Epithelial cell of proximal tubule (primary cell): ENCODE results near the gene NAT14. TPM values are rescaled to one million over a fixed set of nuclear protein-coding genes. Genes with fewer than 3 reads are reported as not detected.

ENCODE experiments used
- DNase-seq: peaks from one replicate; pipeline ENCODE4 v3.0.0-alpha.2; 2011; ENCODE audit warnings: low read depth
- H3K4me3 ChIP-seq: 2 replicates; pipeline ENCODE4 v1.5.1; 2011; ENCODE audit warnings: low read depth, mild to moderate bottlenecking, low read length
- CTCF ChIP-seq: conservative IDR thresholded peaks from 2 replicates; pipeline ENCODE4 v1.5.1; 2012; ENCODE audit warnings: low read depth, mild to moderate bottlenecking, low read length
- total RNA-seq: library from RNA; depleted of rRNA; stranded (reverse); fragments of >200 nt; gene quantifications from 2 replicates; pipeline ENCODE4 v1.2.3, GENCODE V29; 2015

NAT14 gene
- total RNA-seq, 1 donor from 2014 or later, result 29.2 TPM

DNA sequence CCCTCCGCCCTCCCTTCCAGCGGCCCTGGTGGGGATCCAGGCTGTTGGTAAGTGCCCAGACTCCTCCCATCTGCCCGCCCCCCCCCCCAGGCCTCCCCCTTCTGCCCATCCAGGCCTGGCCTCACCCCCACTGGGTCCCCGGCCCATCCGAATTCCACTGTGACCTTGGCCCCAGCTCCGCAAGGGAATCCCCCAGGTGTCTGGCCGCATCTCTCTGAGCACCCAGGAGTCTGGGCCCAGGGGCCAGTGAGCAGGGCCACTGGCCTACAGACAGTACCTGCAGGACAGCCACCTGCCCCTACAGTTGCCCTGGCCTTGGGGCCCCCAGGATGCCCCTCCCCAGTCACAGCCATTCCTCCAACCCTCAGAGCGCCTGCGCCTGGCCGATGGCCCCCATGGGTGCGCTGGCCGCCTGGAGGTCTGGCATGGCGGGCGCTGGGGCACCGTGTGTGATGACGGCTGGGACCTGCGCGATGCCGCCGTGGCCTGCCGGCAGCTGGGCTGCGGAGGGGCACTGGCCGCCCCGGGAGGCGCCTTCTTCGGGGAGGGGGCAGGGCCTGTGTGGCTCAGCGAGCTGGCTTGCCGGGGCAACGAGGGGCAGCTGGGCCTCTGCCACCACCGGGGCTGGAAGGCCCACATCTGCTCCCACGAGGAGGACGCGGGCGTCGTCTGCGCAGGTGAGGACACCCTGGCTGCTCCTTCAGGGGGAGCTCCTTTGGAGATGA, 4.2 kb downstream of the NAT14 start:
- no peak for DNase-seq
- no peak overlapping the region for H3K4me3 ChIP-seq
- TF ChIP-seq CTCF, result no peak

GRCh38 chr19:55489711-55490477, 4.9 kb downstream of the NAT14 start:
- DNase-seq, result no peak
- H3K4me3 ChIP-seq, result no peak overlapping the region
- TF ChIP-seq CTCF, result no peak

DNA sequence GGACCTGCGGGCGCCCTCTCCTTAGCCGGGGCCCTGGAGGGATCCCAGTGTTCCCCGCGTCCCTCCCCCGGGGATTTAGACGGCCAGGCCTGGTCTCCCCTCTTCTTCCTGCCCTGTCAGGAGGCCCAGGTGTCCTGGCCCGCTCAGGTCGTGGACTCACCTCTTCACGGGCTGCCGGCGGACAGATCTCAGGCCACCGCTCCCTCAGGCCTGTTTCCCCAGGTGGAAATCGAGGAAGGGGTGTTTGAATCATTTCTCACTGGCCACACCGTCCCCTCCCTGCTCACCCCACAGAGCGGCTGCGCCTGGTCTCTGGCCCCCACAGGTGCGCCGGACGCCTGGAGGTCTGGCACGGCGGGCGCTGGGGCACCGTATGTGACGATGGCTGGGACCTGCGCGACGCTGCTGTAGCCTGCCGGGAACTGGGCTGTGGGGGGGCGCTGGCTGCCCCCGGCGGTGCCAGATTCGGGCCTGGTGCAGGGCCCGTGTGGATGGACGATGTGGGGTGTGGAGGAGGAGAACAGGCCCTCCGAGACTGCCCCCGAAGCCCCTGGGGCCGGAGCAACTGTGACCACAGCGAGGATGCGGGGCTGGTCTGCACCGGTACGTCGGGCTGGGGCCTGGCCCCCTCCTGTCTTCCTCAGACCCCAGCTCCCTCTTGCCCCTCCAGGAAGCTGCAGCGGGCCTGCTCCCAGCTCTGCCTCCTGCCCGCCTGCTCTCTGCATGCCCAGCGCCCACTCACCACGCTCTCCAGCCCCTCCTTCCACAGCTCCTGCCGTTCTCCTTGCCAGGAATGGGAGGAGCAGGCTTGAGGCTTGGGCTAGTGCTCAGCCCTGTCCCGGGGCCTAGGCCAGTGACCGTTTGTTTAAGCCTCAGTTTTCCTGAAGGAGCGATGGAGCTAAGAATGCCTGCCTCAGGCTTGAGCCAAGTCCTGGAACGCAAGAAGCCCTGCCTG, 5.8 kb downstream of the NAT14 start:
- DNase-seq, result no peak
- no peak for TF ChIP-seq CTCF
- no peak overlapping the region for H3K4me3 ChIP-seq

DNA sequence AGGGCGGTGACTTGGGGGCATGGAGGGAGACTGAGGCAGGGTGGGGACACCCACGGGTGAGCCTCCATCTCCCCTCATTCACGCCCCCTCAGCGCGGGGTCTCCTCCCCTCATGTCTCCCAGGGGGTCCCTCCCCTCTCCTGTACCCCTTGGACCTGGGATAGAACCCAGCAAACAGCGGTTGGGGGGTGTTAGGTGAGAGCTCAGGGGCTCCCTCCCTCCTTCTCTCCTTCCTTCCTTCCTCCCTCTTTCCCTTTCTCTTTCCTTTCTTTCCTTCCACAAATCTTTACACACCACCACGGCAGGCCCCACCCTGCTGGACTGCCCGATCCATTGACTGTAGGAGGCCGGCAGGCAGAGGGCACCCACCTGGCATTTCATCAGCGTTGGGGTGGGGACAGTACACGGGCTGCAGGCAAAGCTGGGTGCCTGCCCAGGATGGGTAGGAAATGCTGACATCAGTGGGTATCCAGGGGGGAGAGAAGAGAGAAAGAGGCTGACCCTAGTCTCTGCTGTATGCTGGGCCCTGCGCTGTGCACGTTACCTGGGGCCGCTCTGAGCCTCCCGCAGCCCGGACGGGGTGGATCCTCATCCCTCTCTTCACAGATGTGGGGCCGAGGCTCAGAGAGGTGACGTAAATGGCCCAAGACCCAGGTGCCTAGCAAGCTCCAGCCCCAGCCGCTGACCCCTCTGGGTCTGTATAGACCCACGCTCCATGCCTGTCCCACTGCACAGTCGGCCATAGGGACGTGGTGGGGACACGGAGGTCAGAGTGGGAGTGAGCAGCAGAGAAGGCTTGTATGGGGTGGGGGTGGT, 6.8 kb downstream of the NAT14 start:
- H3K4me3 ChIP-seq, result no peak overlapping the region
- no peak for DNase-seq
- no peak for TF ChIP-seq CTCF

- no peak overlapping the region for H3K4me3 ChIP-seq
- no peak for TF ChIP-seq CTCF
These were observed 7.5 kb downstream of the NAT14 start for GRCh38 chr19:55492362-55492944.

DNA sequence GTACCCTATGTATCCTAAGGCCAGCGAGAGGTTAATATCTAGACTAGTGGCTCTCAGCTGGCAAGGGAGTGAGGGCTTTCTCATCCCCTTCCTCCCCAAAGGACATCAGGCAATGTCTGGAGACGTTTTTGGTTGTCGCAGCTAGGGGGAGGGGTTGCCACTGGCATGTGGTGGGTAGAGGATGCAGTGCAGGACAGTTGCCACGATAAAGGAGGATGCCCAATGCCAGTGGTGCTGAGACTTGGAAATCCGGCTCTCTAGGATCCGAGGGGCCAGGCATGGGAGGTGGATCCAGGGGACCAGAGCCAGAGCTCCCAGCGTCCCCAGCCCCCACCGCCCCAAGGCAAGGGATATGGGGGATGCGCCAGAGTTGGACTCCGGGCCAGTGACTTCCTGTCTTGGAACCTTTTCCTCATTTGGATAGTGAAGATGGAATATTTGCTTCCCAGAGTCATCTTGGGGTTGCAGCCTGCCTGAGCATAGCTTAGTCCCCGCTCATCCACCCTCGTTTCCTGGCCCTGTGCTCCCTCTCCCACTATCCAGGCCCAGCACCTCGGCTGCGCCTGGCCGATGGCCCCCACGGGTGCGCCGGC, 8.2 kb downstream of the NAT14 start:
- DNase-seq, result no peak
- no peak overlapping the region for H3K4me3 ChIP-seq
- TF ChIP-seq CTCF, result no peak

More at GRCh38 chr19:55492362-55492944, 7.5 kb downstream of the NAT14 start:
- DNase-seq, result no peak
